ENCODE measurements around the gene FCRLB.

DNA sequence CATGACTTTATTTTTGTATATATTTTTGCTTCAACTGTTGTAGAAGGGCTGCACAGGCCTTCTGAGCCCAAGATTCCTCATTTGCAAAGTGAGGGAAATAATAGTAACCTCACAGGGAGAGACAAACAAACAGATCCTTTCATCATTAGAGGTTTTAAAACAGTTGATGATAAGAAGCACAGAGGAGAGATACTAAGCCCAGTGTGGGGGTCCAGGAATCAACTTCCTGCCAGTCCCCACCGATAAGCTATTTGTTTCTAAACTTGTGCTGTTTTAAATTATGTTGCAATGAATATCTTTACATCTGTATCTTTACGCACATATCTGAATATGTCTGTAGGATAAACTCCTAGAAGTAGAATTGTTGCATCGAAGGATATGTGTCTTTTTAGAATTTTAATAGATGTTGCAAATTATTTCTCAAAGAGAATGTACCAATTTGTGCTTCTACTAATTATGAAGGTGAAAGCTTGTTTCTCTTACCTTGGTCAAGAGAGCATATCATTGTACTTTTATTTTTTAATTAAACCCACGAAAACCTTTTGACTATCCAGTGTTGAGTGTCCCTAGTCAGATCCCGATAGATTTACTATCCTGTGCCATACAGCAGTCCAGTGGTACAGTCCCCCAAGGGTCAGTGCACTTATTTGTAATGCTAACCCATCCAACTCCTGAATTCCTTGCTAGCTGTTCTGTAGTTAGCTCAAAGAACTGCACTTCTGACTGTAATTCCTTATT lies 10.8 kb downstream of the FCRLB start:
- TF ChIP-seq, protein P1, sequence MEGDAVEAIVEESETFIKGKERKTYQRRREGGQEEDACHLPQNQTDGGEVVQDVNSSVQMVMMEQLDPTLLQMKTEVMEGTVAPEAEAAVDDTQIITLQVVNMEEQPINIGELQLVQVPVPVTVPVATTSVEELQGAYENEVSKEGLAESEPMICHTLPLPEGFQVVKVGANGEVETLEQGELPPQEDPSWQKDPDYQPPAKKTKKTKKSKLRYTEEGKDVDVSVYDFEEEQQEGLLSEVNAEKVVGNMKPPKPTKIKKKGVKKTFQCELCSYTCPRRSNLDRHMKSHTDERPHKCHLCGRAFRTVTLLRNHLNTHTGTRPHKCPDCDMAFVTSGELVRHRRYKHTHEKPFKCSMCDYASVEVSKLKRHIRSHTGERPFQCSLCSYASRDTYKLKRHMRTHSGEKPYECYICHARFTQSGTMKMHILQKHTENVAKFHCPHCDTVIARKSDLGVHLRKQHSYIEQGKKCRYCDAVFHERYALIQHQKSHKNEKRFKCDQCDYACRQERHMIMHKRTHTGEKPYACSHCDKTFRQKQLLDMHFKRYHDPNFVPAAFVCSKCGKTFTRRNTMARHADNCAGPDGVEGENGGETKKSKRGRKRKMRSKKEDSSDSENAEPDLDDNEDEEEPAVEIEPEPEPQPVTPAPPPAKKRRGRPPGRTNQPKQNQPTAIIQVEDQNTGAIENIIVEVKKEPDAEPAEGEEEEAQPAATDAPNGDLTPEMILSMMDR (IDR thresholded peaks at IDR 0.05) = no peak
- TF ChIP-seq EZH2 (IDR thresholded peaks at IDR 0.05; ENCODE audit: borderline replicate concordance, insufficient read depth, low read depth, low read length, poor library complexity, severe bottlenecking) = no peak

Measured in B cell (primary cell).